GM19463 (cell line): ENCODE data around the gene PRKAR1B.

Experiments
- ATAC-seq: cut with Tn5 transposase; IDR thresholded peaks from one replicate; pipeline ENCODE4 v1.9.1; 2021; ENCODE audit warnings: mild to moderate bottlenecking, moderate library complexity; ENCODE audit not compliant: unreplicated experiment

The PRKAR1B gene

GRCh38 chr7:514651-515598 is 212.2 kb downstream of the PRKAR1B start:
- ATAC-seq = no peak

GRCh38 chr7:514242-514641 is 212.8 kb downstream of the PRKAR1B start:
- no peak for ATAC-seq

GRCh38 chr7:513521-514166 is 213.4 kb downstream of the PRKAR1B start:
- no peak for ATAC-seq

- no peak for ATAC-seq
Measured at GRCh38 chr7:512541-513311, 214.4 kb downstream of the PRKAR1B start.

- no peak for ATAC-seq
Measured at GRCh38 chr7:512146-512510, 215.0 kb downstream of the PRKAR1B start.

- no peak for ATAC-seq
Measured at GRCh38 chr7:511476-512145, 215.5 kb downstream of the PRKAR1B start.

- no peak for ATAC-seq
Measured at GRCh38 chr7:510782-511281, 216.2 kb downstream of the PRKAR1B start.

- ATAC-seq = no peak
Measured at GRCh38 chr7:510131-510481, 217.0 kb downstream of the PRKAR1B start.

GRCh38 chr7:509426-510130 is 217.5 kb downstream of the PRKAR1B start:
- no peak for ATAC-seq

- no peak for ATAC-seq
Measured at GRCh38 chr7:508461-509170, 218.5 kb downstream of the PRKAR1B start.

GRCh38 chr7:507623-508300 is 219.3 kb downstream of the PRKAR1B start:
- no peak for ATAC-seq

- no peak for ATAC-seq
Measured at GRCh38 chr7:506921-507622, 220.0 kb downstream of the PRKAR1B start.

GRCh38 chr7:506391-506831 is 220.7 kb downstream of the PRKAR1B start:
- no peak for ATAC-seq

- no peak for ATAC-seq
Measured at GRCh38 chr7:505171-505570, 221.9 kb downstream of the PRKAR1B start.

- no peak for ATAC-seq
Measured at GRCh38 chr7:504221-505111, 222.6 kb downstream of the PRKAR1B start.

GRCh38 chr7:503575-504111 is 223.4 kb downstream of the PRKAR1B start:
- ATAC-seq = no peak

GRCh38 chr7:502296-502695 is 224.8 kb downstream of the PRKAR1B start:
- no peak for ATAC-seq
